ENCODE results near the gene FAM13A.

Gene FAM13A

GRCh38 chr4:88720451-88721428 is 336.2 kb downstream of the FAM13A start:
- no peak for DNase-seq (ENCODE audit: low spot score)

GRCh38 chr4:88719381-88719780 is 337.6 kb downstream of the FAM13A start:
- DNase-seq (ENCODE audit: low spot score) = no peak

DNA sequence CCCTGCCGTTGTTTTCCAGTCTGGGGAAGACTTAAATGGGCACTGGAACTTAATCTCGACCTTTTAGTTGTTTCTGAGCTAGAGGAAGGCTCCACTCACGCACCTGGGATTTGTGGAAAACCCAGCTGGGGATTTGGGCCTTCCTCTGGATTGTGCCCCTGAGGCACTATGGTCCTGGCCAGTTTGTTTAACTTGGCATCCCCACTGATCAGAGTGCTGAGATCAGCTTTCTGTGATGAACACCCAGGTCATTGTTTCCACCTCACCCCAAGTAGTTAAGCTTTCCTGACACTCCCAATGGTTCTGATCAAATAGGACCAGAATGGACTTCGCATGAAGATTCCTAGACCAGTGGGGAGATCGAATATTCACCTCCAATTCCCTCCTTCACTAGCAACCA is 338.9 kb downstream of the FAM13A start:
- DNase-seq (ENCODE audit: low spot score) = no peak

DNA sequence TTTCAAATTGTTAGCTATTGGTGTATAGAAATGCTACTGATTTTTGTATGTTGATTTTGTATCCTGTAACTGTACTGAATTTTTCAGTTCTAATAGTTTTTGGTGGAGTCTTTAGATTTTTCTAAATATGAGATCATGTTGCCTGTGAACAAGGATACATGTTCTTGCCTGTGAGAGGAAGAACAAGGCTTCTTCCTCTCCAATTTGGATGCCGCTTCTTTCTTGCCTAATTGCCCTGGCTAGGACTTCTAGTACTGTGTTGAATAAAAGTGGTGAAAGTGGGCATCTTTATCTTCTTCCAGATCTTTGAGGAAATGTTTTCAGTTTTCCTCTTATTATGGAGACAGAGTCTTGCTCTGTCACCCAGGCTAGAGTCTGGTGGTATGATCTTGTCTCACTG is 343.2 kb downstream of the FAM13A start:
- DNase-seq (ENCODE audit: low spot score) = no peak

DNA sequence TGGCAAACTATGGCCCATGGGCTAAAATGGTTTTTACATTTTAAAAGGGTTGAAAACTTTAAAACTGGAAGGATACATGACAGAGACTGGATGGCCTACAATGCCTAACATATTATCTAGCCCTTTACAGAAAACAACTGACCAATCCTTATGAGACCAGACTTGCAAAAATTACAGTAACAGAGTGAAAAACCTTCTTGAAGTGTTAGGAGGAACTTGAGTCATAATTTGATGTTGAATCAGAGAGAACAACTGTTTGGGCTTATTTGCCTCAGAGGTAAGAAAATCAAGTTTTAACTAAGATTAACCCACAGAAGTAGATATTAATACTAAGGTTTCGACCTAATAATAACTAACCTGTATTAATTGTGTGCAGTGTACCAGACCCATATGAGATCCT is 347.0 kb downstream of the FAM13A start:
- no peak for DNase-seq (ENCODE audit: low spot score)

DNA sequence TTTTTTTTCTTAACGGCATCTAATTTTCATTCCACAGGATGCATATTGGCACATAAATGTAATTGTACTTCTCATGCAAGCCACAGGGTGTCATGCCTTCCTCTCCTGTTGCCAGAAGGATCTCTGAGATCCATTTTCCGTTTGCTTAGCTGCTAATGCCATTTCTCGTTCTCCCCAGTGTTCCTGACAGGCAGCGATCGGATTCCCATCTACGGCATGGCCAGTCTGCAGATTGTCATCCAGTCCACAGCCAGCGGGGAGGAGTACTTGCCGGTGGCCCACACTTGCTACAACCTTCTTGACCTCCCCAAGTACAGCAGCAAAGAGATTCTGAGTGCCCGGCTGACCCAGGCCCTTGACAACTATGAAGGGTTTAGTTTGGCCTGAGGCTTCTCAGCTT is 350.4 kb downstream of the FAM13A start:
- DNase-seq (ENCODE audit: low spot score) = no peak

- DNase-seq (ENCODE audit: low spot score) = no peak
Measured at GRCh38 chr4:88705805-88706492, 351.0 kb downstream of the FAM13A start.

DNA sequence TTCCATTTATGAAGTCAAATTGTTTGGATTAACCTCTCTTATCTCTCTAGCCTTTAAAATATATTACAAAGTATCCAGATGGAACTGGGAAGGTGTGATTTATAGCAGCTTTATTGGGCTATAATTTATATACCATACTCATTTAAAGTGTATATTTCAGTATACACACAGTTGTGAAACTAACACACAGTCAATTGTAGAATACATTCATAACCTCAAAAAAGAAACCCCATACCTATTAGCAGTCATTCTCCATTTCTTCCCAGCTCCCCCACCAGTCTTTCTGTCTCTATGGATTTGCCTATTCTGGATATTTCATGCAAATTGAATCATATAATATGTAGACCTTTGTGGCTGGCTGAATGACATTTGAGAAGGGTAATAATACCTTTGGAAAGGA is 351.8 kb downstream of the FAM13A start:
- DNase-seq (ENCODE audit: low spot score) = no peak

GRCh38 chr4:88702782-88703181 is 354.2 kb downstream of the FAM13A start:
- no peak for DNase-seq (ENCODE audit: low spot score)

- DNase-seq (ENCODE audit: low spot score) = no peak
Measured at GRCh38 chr4:88698519-88698918, 358.5 kb downstream of the FAM13A start.

GRCh38 chr4:88697588-88698329 is 359.2 kb downstream of the FAM13A start, which contains the start of gene NAP1L5:
NAP1L5 (minus strand) TSS chr4:88697829; CDS start chr4:88697754, 75 bp downstream.
- peak; percentile 50 for DNase-seq (ENCODE audit: low spot score)

- no peak for DNase-seq (ENCODE audit: low spot score)
Measured at GRCh38 chr4:88697141-88697540, 359.8 kb downstream of the FAM13A start.

DNA sequence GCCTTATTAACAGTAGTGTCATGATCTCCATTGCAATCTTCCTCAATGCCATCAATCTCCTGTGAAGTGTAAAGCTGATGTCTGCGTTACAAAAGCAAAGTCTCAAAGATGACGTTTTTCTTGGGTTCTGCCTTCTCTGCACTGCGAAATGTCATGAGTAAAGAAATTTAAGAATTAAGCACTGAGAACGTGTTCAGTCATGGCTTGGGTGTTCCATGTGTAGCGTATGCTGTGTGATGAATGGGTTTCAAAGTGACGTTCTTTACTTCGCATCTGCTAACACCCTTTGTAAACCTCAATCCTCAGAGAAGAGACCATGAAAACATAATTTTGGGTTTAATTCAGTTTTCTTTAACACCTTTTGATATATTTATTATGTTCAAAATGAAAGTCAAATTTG is 360.4 kb downstream of the FAM13A start:
- no peak for DNase-seq (ENCODE audit: low spot score)

DNA sequence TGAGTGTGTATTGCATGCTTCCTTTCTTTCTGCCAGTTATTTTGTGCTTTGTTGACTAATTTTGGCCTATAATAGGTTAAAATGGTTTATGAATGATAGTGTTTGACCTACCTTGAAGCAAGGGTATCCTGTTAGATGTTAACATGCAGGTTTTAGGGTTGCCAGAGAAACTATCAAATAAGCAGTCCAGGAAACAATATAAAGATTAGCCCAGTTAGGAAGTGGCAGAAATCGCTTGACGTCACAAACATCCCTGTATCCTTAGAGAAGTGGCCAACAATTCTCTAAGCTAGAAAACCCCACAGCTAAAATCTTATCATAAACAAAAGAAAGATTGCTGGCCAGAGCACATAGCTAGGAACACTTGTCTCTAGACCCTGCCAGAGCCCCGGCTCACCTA is 363.2 kb downstream of the FAM13A start:
- DNase-seq (ENCODE audit: low spot score) = no peak

DNA sequence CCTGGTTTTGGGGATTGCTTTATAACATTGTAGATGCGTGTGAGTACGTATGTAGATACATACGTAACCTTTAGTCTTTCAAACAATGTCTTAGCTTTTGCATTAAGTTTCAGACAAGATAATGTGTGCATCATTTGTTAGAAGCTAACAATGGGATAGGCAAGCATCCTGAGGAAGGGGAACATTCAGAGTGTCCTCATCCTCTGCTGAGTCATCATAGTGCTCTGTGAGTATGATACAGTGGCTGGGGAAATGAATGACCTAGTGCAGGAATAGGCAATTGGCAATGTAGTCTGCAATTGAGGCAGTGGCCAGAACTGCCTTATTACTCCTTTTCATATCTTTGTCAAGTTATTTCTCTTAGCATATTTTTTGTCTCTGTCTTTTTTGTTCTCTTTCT is 366.6 kb downstream of the FAM13A start:
- DNase-seq (ENCODE audit: low spot score) = no peak

- DNase-seq (ENCODE audit: low spot score) = no peak
Measured at GRCh38 chr4:88681209-88681608, 375.8 kb downstream of the FAM13A start.
